Right atrium auricular region (tissue), 2 donors: ENCODE data around the gene RAG2. TPM values are rescaled to one million over a fixed set of nuclear protein-coding genes. Genes with fewer than 3 reads are reported as not detected.

ENCODE experiments used
- DNase-seq: peaks from one replicate; pipeline ENCODE4 v3.0.0-alpha.2; 2019; ENCODE audit warnings: low spot score
- H3K27ac ChIP-seq, 2 donors: fragments of 200-600 bp; sonication (generic); 1 replicate in 1 of 2; 2 replicates in 1 of 2; pipeline ENCODE4 v1.5.1; 2016 to 2019
- H3K27me3 ChIP-seq, 2 donors: fragments of 200-600 bp; sonication (generic); one replicate each; pipeline versions ENCODE4 v1.5.1 to v1.6.0; 2017 to 2019
- H3K36me3 ChIP-seq: fragments of 200-600 bp; sonication (generic); one replicate; pipeline ENCODE4 v1.5.1; 2016
- H3K4me1 ChIP-seq, 2 donors: fragments of 200-600 bp; sonication (generic); one replicate each; pipeline versions ENCODE4 v1.5.1 to v1.6.0; 2017 to 2019
- H3K4me3 ChIP-seq, 2 donors: fragments of 200-600 bp; sonication (generic); 1 replicate in 1 of 2; 2 replicates in 1 of 2; pipeline ENCODE4 v1.5.1; 2017 to 2019; ENCODE audit warnings: mild to moderate bottlenecking in 1 of 2, moderate library complexity in 1 of 2
- H3K9me3 ChIP-seq, 2 donors: fragments of 200-600 bp; sonication (generic); one replicate each; pipeline ENCODE4 v1.5.1; 2019
- total RNA-seq, 2 donors: library from RNA; depleted of rRNA; stranded (reverse); fragments of >200 nt; gene quantifications; one replicate each; pipeline ENCODE4 v1.1.0, GENCODE V29; 2016
- TF ChIP-seq, protein P1 (sequence below), 2 donors: fragments of 200-600 bp; sonication (generic); IDR thresholded peaks; one replicate each; pipeline ENCODE4 v1.5.1; 2019; ENCODE audit warnings: antibody characterized with exemption in 2 of 2

RAG2 gene
- total RNA-seq, 2 donors from 2014 or later, result not detected

GRCh38 chr11:36586543-36586942 lies 11.5 kb downstream of the RAG2 start:
- Histone ChIP-seq H3K4me1 (no peaks in the 10 kb centered on the region), H3K4me3 (no peak overlapping the region), H3K27me3 (no peaks in the 10 kb centered on the region), H3K9me3 (no peaks in the 10 kb centered on the region), H3K36me3 (no peaks in the 10 kb centered on the region), H3K27ac (no peak overlapping the region)
- TF ChIP-seq, protein P1, sequence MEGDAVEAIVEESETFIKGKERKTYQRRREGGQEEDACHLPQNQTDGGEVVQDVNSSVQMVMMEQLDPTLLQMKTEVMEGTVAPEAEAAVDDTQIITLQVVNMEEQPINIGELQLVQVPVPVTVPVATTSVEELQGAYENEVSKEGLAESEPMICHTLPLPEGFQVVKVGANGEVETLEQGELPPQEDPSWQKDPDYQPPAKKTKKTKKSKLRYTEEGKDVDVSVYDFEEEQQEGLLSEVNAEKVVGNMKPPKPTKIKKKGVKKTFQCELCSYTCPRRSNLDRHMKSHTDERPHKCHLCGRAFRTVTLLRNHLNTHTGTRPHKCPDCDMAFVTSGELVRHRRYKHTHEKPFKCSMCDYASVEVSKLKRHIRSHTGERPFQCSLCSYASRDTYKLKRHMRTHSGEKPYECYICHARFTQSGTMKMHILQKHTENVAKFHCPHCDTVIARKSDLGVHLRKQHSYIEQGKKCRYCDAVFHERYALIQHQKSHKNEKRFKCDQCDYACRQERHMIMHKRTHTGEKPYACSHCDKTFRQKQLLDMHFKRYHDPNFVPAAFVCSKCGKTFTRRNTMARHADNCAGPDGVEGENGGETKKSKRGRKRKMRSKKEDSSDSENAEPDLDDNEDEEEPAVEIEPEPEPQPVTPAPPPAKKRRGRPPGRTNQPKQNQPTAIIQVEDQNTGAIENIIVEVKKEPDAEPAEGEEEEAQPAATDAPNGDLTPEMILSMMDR (IDR thresholded peaks at IDR 0.05), result no peak
- DNase-seq, result no peak

GRCh38 chr11:36583667-36584066 lies 14.4 kb downstream of the RAG2 start:
- no peak overlapping the region for H3K27ac ChIP-seq
- no peaks in the 10 kb centered on the region for H3K27me3 ChIP-seq
- H3K4me1 ChIP-seq, result no peaks in the 10 kb centered on the region
- H3K9me3 ChIP-seq, result no peaks in the 10 kb centered on the region
- no peak for DNase-seq
- H3K36me3 ChIP-seq, result no peaks in the 10 kb centered on the region
- TF ChIP-seq, protein P1 (IDR thresholded peaks at IDR 0.05), result no peak
- no peak overlapping the region for H3K4me3 ChIP-seq

- Histone ChIP-seq H3K4me3 (no peak overlapping the region), H3K9me3 (no peaks in the 10 kb centered on the region), H3K36me3 (no peaks in the 10 kb centered on the region), H3K27me3 (no peaks in the 10 kb centered on the region), H3K4me1 (no peaks in the 10 kb centered on the region), H3K27ac (no peak overlapping the region)
- DNase-seq, result no peak
- TF ChIP-seq, protein P1 (IDR thresholded peaks at IDR 0.05), result no peak
Observed at GRCh38 chr11:36581536-36581935, 16.5 kb downstream of the RAG2 start.

DNA sequence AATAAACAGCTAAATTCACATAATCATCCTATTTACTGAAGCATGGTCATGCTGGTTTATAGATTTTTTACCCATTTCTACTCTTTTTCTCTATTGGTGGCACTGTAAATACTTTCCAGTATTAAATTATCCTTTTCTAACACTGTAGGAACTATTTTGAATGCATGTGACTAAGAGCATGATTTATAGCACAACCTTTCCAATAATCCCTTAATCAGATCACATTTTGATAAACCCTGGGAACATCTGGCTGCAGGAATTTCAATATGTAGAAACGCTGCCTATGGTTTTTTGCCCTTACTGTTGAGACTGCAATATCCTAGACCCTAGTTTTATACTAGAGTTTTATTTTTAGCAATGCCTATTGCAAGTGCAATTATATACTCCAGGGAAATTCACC lies 19.6 kb downstream of the RAG2 start:
- Histone ChIP-seq H3K4me3 (no peak overlapping the region), H3K27me3 (no peaks in the 10 kb centered on the region), H3K9me3 (no peaks in the 10 kb centered on the region), H3K4me1 (no peaks in the 10 kb centered on the region), H3K27ac (no peak overlapping the region), H3K36me3 (no peaks in the 10 kb centered on the region)
- TF ChIP-seq, protein P1 (IDR thresholded peaks at IDR 0.05), result no peak
- DNase-seq, result no peak

- H3K27ac ChIP-seq, result no peak overlapping the region
- H3K4me1 ChIP-seq, result no peaks in the 10 kb centered on the region
- no peak overlapping the region for H3K4me3 ChIP-seq
- no peaks in the 10 kb centered on the region for H3K36me3 ChIP-seq
- no peak for DNase-seq
- TF ChIP-seq, protein P1 (IDR thresholded peaks at IDR 0.05), result no peak
- H3K27me3 ChIP-seq, result no peaks in the 10 kb centered on the region
- no peaks in the 10 kb centered on the region for H3K9me3 ChIP-seq
Observed at GRCh38 chr11:36577859-36578258, 20.2 kb downstream of the RAG2 start.

DNA sequence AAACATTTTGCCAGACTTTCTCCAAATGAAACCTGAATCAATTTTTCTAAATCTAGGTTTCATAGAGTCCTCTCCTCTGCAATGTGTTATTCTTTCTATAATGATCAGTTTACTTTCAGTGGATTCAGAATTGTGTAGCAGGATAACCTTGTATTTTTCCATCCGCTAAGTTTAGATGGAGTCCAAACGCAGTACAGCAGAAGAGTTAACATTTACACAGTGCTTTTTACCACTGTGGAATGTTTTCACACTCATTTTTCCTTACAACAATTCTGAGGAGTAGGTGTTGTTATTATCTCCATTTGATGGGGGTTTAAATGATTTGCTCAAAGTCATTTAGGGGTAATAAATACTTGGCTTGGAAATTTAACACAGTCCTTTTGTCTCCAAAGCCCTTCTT lies 20.7 kb downstream of the RAG2 start:
- H3K27me3 ChIP-seq, result no peaks in the 10 kb centered on the region
- H3K27ac ChIP-seq, result no peak overlapping the region
- no peaks in the 10 kb centered on the region for H3K9me3 ChIP-seq
- no peak overlapping the region for H3K4me3 ChIP-seq
- no peaks in the 10 kb centered on the region for H3K4me1 ChIP-seq
- H3K36me3 ChIP-seq, result no peaks in the 10 kb centered on the region
- TF ChIP-seq, protein P1 (IDR thresholded peaks at IDR 0.05), result no peak
- no peak for DNase-seq
